G401 (cell line): ENCODE results near the gene CCBE1. TPM values are rescaled to one million over a fixed set of nuclear protein-coding genes. Genes with fewer than 3 reads are reported as not detected.

Source experiments
- DNase-seq: peaks from one replicate; pipeline ENCODE4 v3.0.0-alpha.2; 2015; ENCODE audit warnings: low spot score
- in situ Hi-C: cut with HindIII; loops from 2 replicates; pipeline ENCODE4 v1.10.0; 2016; ENCODE audit warnings: low sequenced_read_pairs, mixed read lengths
- total RNA-seq: library from RNA; depleted of rRNA; stranded (reverse); fragments of >200 nt; shearing (Covaris generic); gene quantifications from 2 replicates; pipeline ENCODE4 v1.2.3, GENCODE V29; 2014

The CCBE1 gene
- total RNA-seq, 1 experiment from 2014 or later, result not detected

DNA sequence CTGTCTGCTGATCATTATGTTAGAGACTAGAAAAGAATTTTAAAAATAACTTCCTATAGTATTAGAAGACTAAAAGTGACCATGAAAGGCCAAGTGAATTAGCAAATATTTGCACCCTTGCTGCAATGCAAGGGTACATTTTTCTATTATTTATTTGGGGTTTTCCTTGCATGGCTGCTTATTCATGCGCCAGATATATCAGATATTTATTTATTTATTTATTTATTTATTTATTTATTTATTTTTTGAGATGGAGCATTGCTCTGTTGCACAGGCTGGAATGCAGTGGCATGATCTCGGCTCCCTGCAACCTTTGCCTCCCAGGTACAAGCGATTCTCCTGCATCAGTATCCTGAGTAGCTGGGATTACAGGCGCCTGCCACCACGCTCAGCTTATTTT lies 211.8 kb downstream of the CCBE1 start:
- DNase-seq, result no peak
- in situ Hi-C loops, result no loop called here

DNA sequence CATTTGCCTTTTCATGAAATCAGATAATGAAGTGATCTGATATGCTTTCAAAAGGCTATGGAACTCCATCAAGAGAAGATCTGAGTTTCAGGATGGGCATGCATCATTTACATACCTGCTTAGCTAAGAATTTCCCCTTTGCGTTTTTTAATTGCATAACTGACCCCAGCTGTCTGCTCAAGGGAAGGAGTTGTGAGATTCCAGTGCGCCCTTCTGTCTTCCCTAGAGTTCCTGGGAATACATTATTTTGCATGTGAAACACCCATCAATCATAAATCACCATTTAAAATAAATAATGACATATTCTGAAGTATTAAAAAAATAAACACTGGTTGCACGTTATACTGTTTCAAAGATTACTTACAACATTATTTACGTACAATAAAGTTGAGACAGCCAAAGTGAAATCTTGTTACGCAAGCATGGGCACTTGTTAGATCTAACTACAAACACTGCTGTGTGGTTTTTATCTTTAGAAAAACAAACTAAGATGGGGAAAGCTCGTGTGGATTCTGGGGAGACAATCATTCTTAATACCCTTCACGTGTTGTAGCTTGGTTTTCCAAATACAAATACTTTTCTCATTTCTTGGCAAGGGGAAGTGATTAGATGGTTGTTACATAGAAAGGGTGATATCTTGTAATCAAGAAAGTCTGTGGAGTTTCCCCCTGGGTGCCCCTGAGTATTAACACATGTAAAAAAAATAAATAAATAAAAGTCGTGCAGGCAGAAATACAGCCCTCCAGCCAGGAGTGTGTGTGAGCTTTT lies 212.5 kb downstream of the CCBE1 start:
- no peak for DNase-seq
- in situ Hi-C loops, result no loop called here

DNA sequence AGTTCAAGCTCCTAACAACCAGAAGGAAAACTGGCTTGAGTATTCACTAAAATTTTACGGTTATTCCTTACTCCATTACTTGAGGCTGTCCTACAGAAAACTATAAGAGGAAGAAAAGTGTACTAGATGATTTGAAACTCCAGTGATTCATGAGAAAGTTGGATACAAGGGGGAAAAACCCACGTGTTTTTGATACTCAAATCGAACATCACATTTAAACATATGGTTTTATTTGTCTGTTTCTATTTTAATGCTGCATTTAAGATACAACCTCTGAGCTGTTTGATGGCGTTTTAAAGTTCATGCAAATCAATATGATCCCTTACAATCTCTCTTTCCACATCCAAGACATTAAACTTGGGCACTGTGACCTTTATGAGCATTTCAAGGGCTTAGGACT lies 213.1 kb downstream of the CCBE1 start:
- in situ Hi-C loops, result no loop called here
- no peak for DNase-seq

DNA sequence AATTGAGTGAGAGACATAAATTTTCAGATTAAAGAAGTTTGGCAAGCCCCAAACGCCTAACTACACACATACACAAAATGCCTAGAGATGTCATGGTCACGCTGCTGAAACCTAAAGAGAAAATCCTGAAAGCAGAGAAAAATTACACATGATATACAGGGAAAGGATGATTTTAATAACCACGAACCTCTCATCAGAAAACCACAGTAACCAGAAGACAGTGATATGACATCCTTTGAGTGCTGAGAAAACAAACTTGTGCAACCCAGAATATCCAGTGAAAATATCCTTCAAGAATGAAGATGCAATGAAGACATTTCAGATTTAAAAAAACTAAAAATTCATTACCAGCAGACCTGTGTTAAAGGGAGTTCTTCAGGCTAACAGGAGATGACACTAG lies 215.8 kb downstream of the CCBE1 start:
- in situ Hi-C loops, result no loop called here
- DNase-seq, result no peak

DNA sequence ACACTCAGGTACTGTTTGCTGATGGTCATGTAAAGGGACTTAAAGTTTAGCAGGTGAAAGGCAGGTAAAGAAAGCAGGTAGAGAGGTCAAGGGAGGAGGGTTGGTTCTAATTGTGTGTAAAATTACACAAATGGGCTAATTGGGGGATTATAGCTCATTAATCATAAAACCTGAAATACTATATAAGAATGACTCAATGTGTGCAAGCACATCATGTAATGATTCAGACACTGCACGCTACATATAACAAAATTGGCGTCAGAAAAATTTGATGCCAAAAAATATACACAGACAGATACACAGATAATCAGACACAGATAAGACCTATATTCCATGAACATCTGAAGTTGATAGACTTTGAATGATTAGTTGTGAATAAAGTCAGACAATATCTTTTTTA lies 217.4 kb downstream of the CCBE1 start:
- in situ Hi-C loops, result no loop called here
- no peak for DNase-seq

DNA sequence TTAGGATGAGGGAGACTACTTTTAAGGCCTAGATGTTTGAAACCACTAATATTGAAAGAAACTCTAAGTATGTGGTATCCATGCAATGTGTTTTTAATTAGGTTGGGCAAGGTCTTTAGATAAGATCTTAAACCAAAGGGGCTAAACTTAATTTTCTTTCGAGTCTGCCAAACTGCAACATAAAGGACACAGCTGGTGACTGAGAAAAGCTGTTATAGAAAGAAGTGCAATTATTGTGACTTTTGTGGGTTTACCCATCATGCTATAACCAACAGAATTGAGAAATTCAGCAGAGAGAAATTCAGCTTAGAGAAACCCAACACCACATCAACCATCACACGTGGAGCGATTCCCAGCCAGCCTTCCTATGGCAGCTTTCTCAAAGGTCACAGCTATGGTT lies 218.6 kb downstream of the CCBE1 start:
- in situ Hi-C loops, result no loop called here
- DNase-seq, result no peak

DNA sequence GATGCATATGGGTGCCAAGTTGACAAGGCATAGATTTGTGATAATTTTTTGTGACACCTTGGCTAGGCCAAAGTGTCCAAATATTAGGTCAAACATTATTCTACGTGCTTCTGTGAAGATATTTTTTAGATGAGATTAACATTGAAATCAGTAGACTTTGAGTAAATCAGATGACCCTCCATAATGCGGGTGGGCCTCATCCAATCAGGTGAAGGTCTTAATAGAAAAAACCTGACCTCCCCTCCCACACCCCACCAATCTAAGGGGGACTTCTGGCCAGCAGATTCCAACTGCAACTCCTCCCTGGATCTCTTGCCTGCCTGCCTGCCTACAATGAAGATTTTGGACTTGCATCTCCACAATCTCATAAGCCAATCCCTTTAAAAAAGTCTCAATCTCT lies 219.4 kb downstream of the CCBE1 start:
- in situ Hi-C loops, result no loop called here
- no peak for DNase-seq

DNA sequence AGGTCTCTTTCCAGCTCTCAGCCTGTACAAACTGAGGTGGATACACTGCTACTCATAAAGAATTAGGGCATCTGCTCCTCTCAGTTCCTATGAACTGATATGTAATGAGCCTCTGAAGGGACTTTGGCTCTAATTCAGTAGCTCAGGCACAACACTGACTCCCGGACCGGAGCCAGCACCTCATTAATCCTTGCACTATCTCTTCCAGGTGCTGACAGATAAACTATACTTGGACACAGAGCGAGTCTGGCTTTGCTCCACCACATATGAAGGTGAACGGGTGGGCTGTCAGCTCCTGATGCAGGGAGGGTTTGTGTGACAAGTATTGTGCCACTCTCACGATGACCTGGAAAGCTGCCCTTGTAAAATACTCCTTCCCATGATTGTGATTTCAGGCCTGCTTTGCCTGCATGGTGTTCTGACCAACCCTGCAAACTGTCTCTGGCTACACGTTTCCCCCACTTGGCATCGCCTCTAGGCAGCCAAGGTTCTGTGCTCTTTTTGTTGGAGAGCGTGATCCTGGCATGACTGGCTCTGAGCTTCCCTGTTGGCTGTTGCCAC lies 226.6 kb downstream of the CCBE1 start:
- DNase-seq, result peak; percentile 76
- in situ Hi-C loops, result no loop called here

DNA sequence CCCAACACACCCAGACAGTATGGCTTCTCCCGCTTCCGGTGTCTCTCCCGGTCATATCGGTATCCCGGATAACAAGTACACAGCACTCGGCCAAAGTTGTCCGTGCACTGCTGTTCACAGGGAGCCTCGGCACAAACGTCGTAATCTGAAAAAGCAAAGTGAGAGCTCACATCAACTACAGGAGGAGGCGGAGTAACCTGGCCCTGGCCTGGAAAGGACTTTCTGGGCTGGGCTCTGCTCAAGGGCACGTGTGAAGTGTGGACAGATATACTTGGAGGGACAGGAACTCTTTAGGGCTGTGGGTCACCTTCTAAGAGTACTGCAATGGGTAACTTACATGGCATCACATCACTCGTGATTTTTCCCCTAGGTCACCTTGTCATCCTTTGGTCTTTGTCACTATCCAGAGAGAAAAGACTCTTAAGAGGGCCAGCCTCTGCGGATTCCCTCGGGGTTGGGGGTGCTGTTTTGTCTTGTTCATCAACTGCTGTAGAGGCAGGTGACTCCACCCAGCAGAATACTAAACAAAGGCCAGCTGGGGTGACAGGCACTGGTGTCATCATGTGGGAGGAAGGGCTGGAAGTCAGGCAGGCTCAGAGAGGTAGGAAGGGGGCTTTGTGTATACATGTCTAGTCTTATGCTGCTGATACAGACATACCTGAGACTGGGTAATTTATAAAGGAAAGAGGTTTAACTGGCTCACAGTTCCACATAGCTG lies 227.6 kb downstream of the CCBE1 start:
- peak; percentile 3 for DNase-seq
- in situ Hi-C loops, result no loop called here

DNA sequence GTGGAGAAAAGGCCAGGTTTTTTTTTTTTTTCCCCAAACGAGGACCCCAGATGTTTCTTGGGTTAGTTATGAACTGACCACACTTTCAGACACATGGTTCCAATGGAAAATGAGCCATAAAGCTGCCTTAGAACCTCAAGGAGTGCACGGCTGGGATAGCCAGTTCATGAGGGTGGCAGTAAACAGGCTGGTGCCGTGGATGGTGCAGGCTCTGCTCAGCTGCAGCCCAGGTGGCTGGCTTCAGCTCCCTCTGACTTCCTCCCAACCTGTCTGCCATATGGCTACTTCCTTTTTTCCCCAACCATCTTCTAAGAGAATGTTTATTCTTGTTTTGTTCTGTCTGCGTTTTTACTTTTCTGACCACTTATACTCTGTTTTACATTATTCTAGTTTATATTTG lies 228.4 kb downstream of the CCBE1 start:
- DNase-seq, result peak; percentile 69
- in situ Hi-C loops, result no loop called here

DNA sequence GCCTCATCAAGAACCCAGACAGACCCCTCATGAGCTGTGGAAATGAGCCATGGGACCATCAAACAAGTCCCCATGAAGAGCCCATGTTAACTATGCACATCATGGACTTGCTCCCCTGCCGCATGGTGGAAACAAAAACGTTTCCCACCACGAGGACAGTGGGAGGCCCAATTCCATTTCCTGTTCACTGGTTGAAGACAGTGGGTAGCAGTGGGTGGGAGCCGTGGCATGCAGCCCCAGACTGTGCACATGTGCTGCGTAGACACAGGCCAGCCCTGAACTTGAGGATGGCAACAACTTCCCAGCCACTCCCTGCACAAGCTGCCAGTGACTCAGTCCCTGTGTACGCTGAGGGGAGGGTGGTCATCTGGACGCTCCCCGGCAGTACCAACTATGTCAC lies 229.7 kb downstream of the CCBE1 start:
- in situ Hi-C loops, result no loop called here
- DNase-seq, result no peak

DNA sequence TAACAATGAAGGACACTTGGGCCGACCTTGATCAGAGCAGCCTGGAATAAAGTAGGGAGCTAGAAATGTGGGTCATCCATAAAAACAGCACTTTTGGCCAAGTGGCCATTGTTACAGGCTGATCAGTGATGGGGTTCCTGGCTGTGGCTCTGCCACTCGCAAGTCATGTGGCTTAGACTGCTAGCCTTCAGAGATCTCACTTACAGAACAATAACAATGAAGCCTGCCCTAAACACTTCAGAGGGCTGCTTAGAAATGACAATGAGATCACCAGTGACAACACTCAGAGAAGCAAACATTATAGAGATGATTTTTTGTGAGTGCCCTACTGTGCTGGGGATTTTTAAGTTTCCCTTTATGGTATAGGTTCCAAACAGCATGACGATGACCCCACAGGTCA lies 230.2 kb downstream of the CCBE1 start:
- in situ Hi-C loops, result no loop called here
- no peak for DNase-seq

DNA sequence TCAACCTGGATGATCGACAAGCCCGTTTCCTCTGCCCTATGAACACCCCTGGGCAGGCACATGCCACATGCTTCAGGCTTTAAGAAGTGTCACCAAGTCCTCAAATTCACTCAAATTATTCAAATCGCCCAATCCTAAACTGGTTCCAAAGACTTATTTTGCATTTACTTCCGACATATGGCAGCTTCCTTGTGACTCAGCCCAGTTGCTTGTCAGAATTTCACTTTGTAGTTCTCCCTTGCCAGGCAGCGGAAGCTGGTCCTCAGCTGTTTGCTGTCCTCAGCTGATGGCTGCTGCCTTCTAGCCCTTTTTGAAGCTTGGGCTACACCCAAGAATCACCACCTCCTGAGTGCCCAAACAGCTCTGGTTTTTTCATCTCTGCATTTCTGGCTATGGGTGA lies 232.7 kb downstream of the CCBE1 start:
- no peak for DNase-seq
- in situ Hi-C loops, result no loop called here

DNA sequence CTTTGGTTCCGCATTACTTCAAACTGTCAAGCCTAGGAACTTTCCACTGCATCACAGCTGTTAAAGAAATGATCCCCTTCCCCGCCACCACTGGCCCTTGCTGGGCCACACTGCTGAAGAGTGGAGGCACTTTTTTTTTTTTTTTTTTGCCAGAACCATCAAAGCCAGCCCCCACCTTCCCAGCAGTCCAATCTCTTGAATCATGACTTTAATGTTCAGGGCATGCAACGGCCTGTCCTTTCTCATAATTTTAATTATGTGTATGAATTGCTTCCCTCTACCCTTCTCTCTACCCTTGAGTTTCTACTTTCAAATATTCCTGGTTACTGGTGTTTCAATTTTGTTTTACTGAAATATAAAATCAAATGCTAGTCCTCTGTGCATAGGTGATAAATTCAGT lies 236.1 kb downstream of the CCBE1 start:
- in situ Hi-C loops, result no loop called here
- DNase-seq, result no peak

DNA sequence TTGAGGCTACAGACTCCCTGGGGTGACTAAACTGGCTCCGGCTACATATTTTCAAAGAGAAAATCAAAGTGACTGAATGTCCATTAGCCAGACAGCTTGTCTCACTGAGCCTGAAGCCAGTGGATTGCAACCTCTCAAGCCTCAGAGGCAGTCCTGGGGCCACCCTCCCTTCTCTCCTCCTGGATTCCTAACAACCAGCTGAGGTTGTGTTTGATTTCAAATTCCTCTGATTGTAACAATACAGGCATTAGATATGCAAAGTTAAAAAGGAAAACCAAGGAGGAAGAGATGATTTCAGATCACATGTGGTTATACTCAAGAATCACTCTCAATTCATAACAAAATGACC lies 237.2 kb downstream of the CCBE1 start:
- DNase-seq, result no peak
- in situ Hi-C loops, result no loop called here

DNA sequence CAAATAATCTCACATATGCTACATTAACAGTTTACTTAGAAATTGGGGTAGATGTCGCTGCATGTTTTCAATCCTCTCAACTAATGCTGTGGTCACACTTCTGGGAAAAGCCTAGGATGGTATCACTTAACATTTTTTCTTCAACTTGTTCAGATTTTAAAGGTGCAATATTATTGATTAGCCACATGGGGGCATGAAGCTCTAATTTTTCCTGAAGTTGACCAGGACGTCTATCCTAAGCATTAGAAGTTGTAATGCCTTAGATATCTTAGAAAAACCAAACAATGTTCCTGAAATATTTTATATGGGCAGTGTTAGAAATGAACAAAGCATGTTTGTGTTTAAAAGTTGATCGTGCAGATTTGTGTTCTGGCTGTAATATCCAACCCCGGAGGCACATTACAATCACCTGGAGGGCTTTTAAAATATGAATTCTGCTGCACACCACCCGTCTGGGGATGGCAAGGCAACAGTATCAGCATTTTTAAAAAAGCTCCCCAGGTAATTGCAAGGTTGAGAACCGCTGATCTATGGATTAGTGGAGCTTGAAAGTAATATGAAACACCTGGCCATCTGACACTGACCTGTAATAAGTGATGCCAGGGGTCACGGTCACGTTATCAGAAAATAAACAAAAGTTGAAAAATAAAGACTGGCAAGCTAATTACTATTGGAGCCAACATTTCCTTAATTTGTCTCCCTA lies 237.7 kb downstream of the CCBE1 start:
- peak; percentile 36 for DNase-seq
- in situ Hi-C loops, result no loop called here

DNA sequence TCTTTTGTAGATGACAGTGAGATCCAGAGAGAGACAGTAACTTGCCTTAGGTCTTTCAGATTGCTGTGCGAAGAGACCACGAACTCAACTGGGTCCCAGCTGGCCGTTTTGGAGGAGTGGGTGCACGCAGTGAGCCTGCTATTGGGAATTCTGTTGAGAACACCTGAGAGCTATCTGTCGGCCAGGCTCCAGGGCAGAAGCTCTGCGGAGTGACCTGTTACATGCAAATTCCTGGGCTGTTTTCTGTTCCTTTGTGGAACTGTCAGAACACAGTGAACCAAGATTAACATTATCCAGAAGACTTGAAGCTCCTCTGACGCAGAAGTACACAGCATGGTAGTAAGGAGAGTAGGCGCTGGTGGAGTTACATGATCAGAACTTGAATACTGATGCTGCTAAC lies 238.6 kb downstream of the CCBE1 start:
- no peak for DNase-seq
- in situ Hi-C loops, result no loop called here

DNA sequence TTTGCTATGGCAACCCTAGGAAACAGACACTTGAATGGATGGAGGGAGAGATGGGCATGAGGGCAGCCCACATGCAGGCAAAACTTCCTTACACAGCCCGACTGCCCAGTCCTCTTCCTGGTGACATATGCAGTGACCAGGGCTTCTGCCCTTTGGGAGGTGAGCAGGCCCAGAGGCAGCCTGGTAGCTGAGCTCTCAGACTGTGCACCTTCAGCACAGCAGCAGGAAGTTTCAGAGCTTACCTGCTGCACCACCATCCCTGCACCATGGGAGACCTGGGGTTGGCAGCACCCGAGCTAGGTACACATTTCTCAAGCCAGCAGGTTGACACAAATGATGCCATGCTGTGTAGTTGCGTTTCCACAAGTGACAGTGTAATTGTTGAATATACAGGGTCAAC lies 240.6 kb downstream of the CCBE1 start:
- in situ Hi-C loops, result no loop called here
- no peak for DNase-seq

DNA sequence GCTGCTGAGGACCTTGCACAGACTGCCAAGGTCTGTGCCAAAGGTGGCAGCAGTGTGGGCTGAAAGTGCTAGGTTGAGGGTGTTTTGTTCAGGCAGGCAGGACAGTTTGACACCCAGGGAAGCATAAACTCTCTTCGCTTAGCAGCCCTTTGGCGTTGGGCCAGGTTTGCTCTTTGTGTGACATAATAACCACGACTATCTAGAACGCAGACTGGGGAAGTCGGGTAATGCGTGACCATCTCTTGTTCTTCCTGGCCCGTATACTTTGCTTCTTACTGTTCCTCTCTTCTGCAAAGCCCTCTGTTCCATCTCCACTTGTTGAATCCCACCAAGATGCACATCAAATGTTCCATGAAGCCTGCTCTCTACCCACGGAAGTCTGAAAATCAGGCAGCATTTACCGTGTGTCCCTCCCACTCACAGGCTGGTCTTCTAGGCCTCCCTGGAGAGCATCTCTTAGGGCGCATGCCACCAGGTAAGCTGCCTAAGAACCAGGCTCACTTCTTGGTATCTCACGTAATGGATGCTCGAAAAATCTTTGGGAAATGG lies 241.4 kb downstream of the CCBE1 start:
- DNase-seq, result no peak
- in situ Hi-C loops, result no loop called here
